GM12892 (cell line): ENCODE results near the gene AKAP13.

Experiments used
- POLR2A ChIP-seq: IDR thresholded peaks from 2 replicates; pipeline ENCODE4 v1.6.1; 2011; ENCODE audit warnings: low read depth, low read length, control low read depth
- POLR2AphosphoS5 ChIP-seq: IDR thresholded peaks from 2 replicates; pipeline ENCODE4 v1.6.1; 2011; ENCODE audit warnings: low read depth, low read length, control low read depth

GRCh38 chr15:85417276-85417675 lies 36.9 kb downstream of the AKAP13 start:
- no peak for TF ChIP-seq POLR2A
- no peak for TF ChIP-seq POLR2AphosphoS5
